Fibroblast of lung (primary cell): ENCODE measurements around the gene EYS.

Experiments
- EZH2 ChIP-seq: IDR thresholded peaks from 2 replicates; pipeline ENCODE4 v1.5.1; 2012; ENCODE audit warnings: low read length, control low read depth, mild to moderate bottlenecking; ENCODE audit errors: missing control alignments
- TF ChIP-seq, protein P1 (sequence below), 2 donors: IDR thresholded peaks in 1 of 2; conservative IDR thresholded peaks in 1 of 2; 1 replicate in 1 of 2; 2 replicates in 1 of 2; pipeline ENCODE4 v1.5.1; 2011 to 2012; ENCODE audit warnings: low read length in 2 of 2, control low read depth in 1 of 2, inconsistent platforms in 1 of 2, low read depth in 1 of 2, mild to moderate bottlenecking in 1 of 2

- TF ChIP-seq, protein P1, sequence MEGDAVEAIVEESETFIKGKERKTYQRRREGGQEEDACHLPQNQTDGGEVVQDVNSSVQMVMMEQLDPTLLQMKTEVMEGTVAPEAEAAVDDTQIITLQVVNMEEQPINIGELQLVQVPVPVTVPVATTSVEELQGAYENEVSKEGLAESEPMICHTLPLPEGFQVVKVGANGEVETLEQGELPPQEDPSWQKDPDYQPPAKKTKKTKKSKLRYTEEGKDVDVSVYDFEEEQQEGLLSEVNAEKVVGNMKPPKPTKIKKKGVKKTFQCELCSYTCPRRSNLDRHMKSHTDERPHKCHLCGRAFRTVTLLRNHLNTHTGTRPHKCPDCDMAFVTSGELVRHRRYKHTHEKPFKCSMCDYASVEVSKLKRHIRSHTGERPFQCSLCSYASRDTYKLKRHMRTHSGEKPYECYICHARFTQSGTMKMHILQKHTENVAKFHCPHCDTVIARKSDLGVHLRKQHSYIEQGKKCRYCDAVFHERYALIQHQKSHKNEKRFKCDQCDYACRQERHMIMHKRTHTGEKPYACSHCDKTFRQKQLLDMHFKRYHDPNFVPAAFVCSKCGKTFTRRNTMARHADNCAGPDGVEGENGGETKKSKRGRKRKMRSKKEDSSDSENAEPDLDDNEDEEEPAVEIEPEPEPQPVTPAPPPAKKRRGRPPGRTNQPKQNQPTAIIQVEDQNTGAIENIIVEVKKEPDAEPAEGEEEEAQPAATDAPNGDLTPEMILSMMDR (conservative IDR thresholded peaks at IDR 0.05 in 1 of 2, IDR thresholded peaks at IDR 0.05 in 1 of 2; ENCODE audit: low read depth in 1 of 2, low read length in 2 of 2): no peak
- no peak for TF ChIP-seq EZH2
These were observed 411.2 kb downstream of the EYS start for GRCh38 chr6:65295812-65296211.
